ENCODE data around the gene STK16. TPM values are rescaled to one million over a fixed set of nuclear protein-coding genes. Genes with fewer than 3 reads are reported as not detected.

STK16 gene
- total and polyA plus RNA-seq, 2 of the 13 experiments (the other 11 are each of a cell fraction or from before 2014, with no cell fraction given): 28.0 to 50.9 TPM

- TF ChIP-seq, protein P1, sequence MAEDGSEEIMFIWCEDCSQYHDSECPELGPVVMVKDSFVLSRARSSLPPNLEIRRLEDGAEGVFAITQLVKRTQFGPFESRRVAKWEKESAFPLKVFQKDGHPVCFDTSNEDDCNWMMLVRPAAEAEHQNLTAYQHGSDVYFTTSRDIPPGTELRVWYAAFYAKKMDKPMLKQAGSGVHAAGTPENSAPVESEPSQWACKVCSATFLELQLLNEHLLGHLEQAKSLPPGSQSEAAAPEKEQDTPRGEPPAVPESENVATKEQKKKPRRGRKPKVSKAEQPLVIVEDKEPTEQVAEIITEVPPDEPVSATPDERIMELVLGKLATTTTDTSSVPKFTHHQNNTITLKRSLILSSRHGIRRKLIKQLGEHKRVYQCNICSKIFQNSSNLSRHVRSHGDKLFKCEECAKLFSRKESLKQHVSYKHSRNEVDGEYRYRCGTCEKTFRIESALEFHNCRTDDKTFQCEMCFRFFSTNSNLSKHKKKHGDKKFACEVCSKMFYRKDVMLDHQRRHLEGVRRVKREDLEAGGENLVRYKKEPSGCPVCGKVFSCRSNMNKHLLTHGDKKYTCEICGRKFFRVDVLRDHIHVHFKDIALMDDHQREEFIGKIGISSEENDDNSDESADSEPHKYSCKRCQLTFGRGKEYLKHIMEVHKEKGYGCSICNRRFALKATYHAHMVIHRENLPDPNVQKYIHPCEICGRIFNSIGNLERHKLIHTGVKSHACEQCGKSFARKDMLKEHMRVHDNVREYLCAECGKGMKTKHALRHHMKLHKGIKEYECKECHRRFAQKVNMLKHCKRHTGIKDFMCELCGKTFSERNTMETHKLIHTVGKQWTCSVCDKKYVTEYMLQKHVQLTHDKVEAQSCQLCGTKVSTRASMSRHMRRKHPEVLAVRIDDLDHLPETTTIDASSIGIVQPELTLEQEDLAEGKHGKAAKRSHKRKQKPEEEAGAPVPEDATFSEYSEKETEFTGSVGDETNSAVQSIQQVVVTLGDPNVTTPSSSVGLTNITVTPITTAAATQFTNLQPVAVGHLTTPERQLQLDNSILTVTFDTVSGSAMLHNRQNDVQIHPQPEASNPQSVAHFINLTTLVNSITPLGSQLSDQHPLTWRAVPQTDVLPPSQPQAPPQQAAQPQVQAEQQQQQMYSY (CRISPR knock-in tag; IDR thresholded peaks at IDR 0.05): no peak
- TF ChIP-seq SIX4 (CRISPR knock-in tag; IDR thresholded peaks at IDR 0.05) (no peak), GPN1 (CRISPR knock-in tag; IDR thresholded peaks at IDR 0.05; ENCODE audit: borderline replicate concordance) (no peak), PHF5A (CRISPR knock-in tag; IDR thresholded peaks at IDR 0.05; ENCODE audit: low read depth, unreplicated experiment) (no peak), MED8 (CRISPR knock-in tag; IDR thresholded peaks at IDR 0.05; ENCODE audit: insufficient replicate concordance) (no peak), KDM2A (CRISPR knock-in tag; IDR thresholded peaks at IDR 0.05; ENCODE audit: borderline replicate concordance, low read depth) (no peak)
These were observed 48.5 kb downstream of the STK16 start (continued) for GRCh38 chr2:219293736-219294231.
